Prostate gland (tissue), 2 donors: ENCODE data around the gene KDELR1. TPM values are rescaled to one million over a fixed set of nuclear protein-coding genes. Genes with fewer than 3 reads are reported as not detected.
A peak's percentile ranks its signal among the peaks of the same experiment; 100 is the strongest.

Experiments used
- DNase-seq: peaks from one replicate; pipeline ENCODE4 v3.0.0-alpha.2; 2019; ENCODE audit warnings: low spot score
- H3K27ac ChIP-seq, 2 donors: fragments of 200-600 bp; sonication (generic); 2 replicates each; pipeline ENCODE4 v1.5.1; 2017 to 2019
- H3K27me3 ChIP-seq: fragments of 200-600 bp; sonication (generic); replicated peaks from 2 replicates; pipeline ENCODE4 v1.5.1; 2019; ENCODE audit not compliant: insufficient read depth
- H3K36me3 ChIP-seq, 2 donors: fragments of 200-600 bp; sonication (generic); 1 replicate in 1 of 2; 2 replicates in 1 of 2; pipeline versions ENCODE4 v1.5.1 to v1.8.1; 2017 to 2019
- H3K4me1 ChIP-seq: fragments of 200-600 bp; sonication (generic); replicated peaks from 2 replicates; pipeline ENCODE4 v1.5.1; 2019
- H3K4me3 ChIP-seq, 2 donors: fragments of 200-600 bp; sonication (generic); 2 replicates each; pipeline ENCODE4 v1.5.1; 2017 to 2019
- H3K9me3 ChIP-seq: fragments of 200-600 bp; sonication (generic); 2 replicates; pipeline ENCODE4 v1.5.1; 2017
- CTCF ChIP-seq, 4 experiments: fragments of 200-600 bp in 2 of 4; fragments of 450-650 bp in 2 of 4; sonication (generic) in 2 of 4; IDR thresholded peaks; 1 replicate in 3 of 4; 2 replicates in 1 of 4; pipeline ENCODE4 v1.5.1; 2016 to 2019; ENCODE audit warnings: antibody characterized with exemption in 4 of 4, mild to moderate bottlenecking in 2 of 4, moderate library complexity in 2 of 4
- POLR2A ChIP-seq: fragments of 450-650 bp; IDR thresholded peaks from one replicate; pipeline ENCODE4 v1.6.1; 2016; ENCODE audit warnings: antibody characterized with exemption, mild to moderate bottlenecking
- POLR2AphosphoS5 ChIP-seq: sonication (generic); formaldehyde crosslinking; IDR thresholded peaks from one replicate; pipeline ENCODE4 v1.6.1; 2017; ENCODE audit warnings: antibody characterized with exemption
- WGBS: methylation state at CpG from one replicate; pipeline ENCODE4 v1.1.5; 2018; 5-methylcytosine and 5-hydroxymethylcytosine counted together
- intact Hi-C: fragments of 100-400 bp; cut with DNase I; formaldehyde crosslinking; loops from one replicate; pipeline ENCODE4 v1.14.2; 2022
- total RNA-seq, 2 donors: library from RNA; depleted of rRNA; stranded (reverse); fragments of >200 nt; gene quantifications; one replicate each; pipeline ENCODE4 v1.1.0, GENCODE V29; 2016

Gene KDELR1
- total RNA-seq, 2 donors from 2014 or later = 153 to 179 TPM

GRCh38 chr19:48424694-48425219 lies 33.4 kb upstream of the KDELR1 start:
- H3K27me3 ChIP-seq = no peaks in the 10 kb centered on the region
- no peaks in the 10 kb centered on the region for H3K4me1 ChIP-seq
- H3K27ac ChIP-seq = no peak overlapping the region
- DNase-seq = no peak
- 46% methylated on average over 8 of the region's 8 CpGs for WGBS
- no peaks in the 10 kb centered on the region for H3K36me3 ChIP-seq
- no peak overlapping the region for H3K4me3 ChIP-seq
- TF ChIP-seq POLR2AphosphoS5 = no peak
- no peak for TF ChIP-seq POLR2A
- TF ChIP-seq CTCF (IDR thresholded peaks at IDR 0.05) = no peak
- H3K9me3 ChIP-seq = no peaks in the 10 kb centered on the region
- intact Hi-C loops = no loop called here

GRCh38 chr19:48421548-48421947 lies 30.2 kb upstream of the KDELR1 start:
- TF ChIP-seq POLR2AphosphoS5 (no peak), POLR2A (no peak), CTCF (IDR thresholded peaks at IDR 0.05) (no peak)
- H3K4me1 ChIP-seq = no peaks in the 10 kb centered on the region
- no peak for DNase-seq
- intact Hi-C loops = no loop called here
- H3K36me3 ChIP-seq = no peaks in the 10 kb centered on the region
- peak overlapping the region in 1 of 2 donors; percentile 11 for H3K27ac ChIP-seq
- no peaks in the 10 kb centered on the region for H3K9me3 ChIP-seq
- H3K27me3 ChIP-seq = no peaks in the 10 kb centered on the region
- no peak overlapping the region for H3K4me3 ChIP-seq
- 44% methylated on average over 10 of the region's 16 CpGs for WGBS

GRCh38 chr19:48419158-48419920 lies 28.0 kb upstream of the KDELR1 start:
- TF ChIP-seq POLR2A = no peak
- TF ChIP-seq POLR2AphosphoS5 = peak; percentile 48
- no peak overlapping the region for H3K4me3 ChIP-seq
- intact Hi-C loops = no loop called here
- no peak for DNase-seq
- no peak overlapping the region for H3K27ac ChIP-seq
- no peaks in the 10 kb centered on the region for H3K4me1 ChIP-seq
- H3K9me3 ChIP-seq = no peaks in the 10 kb centered on the region
- H3K36me3 ChIP-seq = no peaks in the 10 kb centered on the region
- WGBS = 76% methylated on average over 31 of the region's 31 CpGs
- H3K27me3 ChIP-seq = no peaks in the 10 kb centered on the region

- no peaks in the 10 kb centered on the region for H3K9me3 ChIP-seq
- H3K4me3 ChIP-seq = no peak overlapping the region
- TF ChIP-seq CTCF (IDR thresholded peaks at IDR 0.05) (no peak), POLR2A (no peak), POLR2AphosphoS5 (no peak)
- H3K4me1 ChIP-seq = no peaks in the 10 kb centered on the region
- DNase-seq = no peak
- H3K36me3 ChIP-seq = no peaks in the 10 kb centered on the region
- intact Hi-C loops = no loop called here
- no peak overlapping the region for H3K27ac ChIP-seq
- WGBS = 85% methylated on average over 6 of the region's 6 CpGs
- no peaks in the 10 kb centered on the region for H3K27me3 ChIP-seq
These were observed 27.1 kb upstream of the KDELR1 start for GRCh38 chr19:48418317-48419064.

- intact Hi-C loops = no loop called here
- Histone ChIP-seq H3K4me1 (no peaks in the 10 kb centered on the region), H3K9me3 (no peaks in the 10 kb centered on the region), H3K4me3 (no peak overlapping the region), H3K27ac (no peak overlapping the region), H3K27me3 (no peaks in the 10 kb centered on the region), H3K36me3 (no peaks in the 10 kb centered on the region)
- DNase-seq = no peak
- TF ChIP-seq CTCF (IDR thresholded peaks at IDR 0.05) = no peak
- no peak for TF ChIP-seq POLR2A
- no peak for TF ChIP-seq POLR2AphosphoS5
- 75% methylated on average over 7 of the region's 7 CpGs for WGBS
These were observed 26.1 kb upstream of the KDELR1 start for GRCh38 chr19:48417421-48417820.
